A549 (cell line): ENCODE data around the gene OR10A2.

ENCODE experiments used
- CHD2 ChIP-seq: fragments of 150-350 bp; IDR thresholded peaks from 2 replicates; pipeline ENCODE4 v1.6.1; 2014; ENCODE audit warnings: low read length; ENCODE audit not compliant: partially characterized antibody
- CTCF ChIP-seq: fragments of >200 bp; sonication (Bioruptor Twin); formaldehyde crosslinking; IDR thresholded peaks from 3 replicates; pipeline ENCODE4 v1.5.1; 2016
- E2F6 ChIP-seq: IDR thresholded peaks from 2 replicates; pipeline ENCODE4 v1.6.1; 2012; ENCODE audit warnings: low read depth, borderline replicate concordance
- GATA3 ChIP-seq: IDR thresholded peaks from 2 replicates; pipeline ENCODE4 v1.6.1; 2012; ENCODE audit warnings: borderline replicate concordance
- POLR2A ChIP-seq: IDR thresholded peaks from 2 replicates; pipeline ENCODE4 v1.6.1; 2012; ENCODE audit warnings: mild to moderate bottlenecking, low read length
- REST ChIP-seq: fragments of 200-600 bp; sonication (generic); IDR thresholded peaks from 2 replicates; pipeline ENCODE4 v1.6.1; 2016; ENCODE audit warnings: antibody characterized with exemption, mild to moderate bottlenecking, moderate library complexity
- TP53 ChIP-seq: fragments of 250-450 bp; sonication (Bioruptor Pico); IDR thresholded peaks from 2 replicates; pipeline ENCODE4 v1.5.0; 2021; ENCODE audit warnings: mild to moderate bottlenecking, moderate library complexity

- TF ChIP-seq CTCF: no peak
- TF ChIP-seq GATA3: no peak
- TF ChIP-seq TP53 (CRISPR knock-in tag): no peak
- no peak for TF ChIP-seq CHD2
- TF ChIP-seq E2F6: no peak
- no peak for TF ChIP-seq POLR2A
- TF ChIP-seq REST: no peak
Observed at GRCh38 chr11:6817694-6818093, 45.2 kb upstream of the OR10A2 start.
